Measurements from ENCODE around the gene TBX4. TPM values are rescaled to one million over a fixed set of nuclear protein-coding genes. Genes with fewer than 3 reads are reported as not detected.

The TBX4 gene
- total RNA-seq, 1 experiment from 2014 or later, result not detected

DNA sequence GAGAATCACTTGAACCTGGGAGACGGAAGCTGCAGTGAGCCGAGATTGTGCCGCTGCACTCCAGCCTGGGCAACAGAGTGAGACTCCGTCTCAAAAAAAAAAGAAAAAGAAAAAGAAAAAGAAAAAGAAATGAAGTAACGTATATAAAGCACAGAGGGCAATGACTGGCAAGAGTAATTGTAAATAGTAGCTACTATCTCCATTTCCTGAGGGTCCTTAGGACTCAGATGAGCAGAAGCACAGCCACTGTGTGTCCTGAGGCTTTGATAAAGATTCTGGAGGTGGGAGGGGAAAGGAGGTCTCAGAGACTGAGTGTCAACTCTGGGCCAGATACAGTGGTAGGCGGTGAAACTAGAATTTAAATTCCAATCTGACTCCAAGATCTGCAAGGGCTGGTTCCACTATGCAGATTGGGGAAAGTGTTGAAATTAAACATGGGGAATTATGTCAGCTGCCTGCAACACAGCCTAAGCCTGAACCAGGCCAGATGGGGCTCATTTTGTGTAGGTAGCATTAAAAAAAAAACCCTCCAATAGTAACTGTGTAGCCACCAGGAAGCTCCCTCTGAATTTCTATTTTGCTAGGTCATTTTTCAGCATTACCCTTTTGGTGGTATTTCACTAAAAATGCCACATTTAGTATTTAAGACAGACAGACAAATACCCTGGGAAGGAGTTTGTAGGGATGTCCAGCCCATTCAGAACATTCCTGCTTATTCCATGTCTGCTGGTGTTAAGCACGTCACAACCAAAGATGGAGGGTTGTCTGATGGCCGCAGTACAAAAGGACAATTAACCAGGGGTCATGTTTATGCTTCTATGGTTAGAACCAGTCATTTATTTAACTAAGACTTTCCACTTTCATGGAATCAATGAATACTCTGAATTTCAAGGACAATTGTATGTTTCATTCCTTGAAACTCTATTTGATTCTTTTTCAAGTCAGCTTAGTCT is 46.1 kb downstream of the TBX4 start:
- TF ChIP-seq, protein P1, sequence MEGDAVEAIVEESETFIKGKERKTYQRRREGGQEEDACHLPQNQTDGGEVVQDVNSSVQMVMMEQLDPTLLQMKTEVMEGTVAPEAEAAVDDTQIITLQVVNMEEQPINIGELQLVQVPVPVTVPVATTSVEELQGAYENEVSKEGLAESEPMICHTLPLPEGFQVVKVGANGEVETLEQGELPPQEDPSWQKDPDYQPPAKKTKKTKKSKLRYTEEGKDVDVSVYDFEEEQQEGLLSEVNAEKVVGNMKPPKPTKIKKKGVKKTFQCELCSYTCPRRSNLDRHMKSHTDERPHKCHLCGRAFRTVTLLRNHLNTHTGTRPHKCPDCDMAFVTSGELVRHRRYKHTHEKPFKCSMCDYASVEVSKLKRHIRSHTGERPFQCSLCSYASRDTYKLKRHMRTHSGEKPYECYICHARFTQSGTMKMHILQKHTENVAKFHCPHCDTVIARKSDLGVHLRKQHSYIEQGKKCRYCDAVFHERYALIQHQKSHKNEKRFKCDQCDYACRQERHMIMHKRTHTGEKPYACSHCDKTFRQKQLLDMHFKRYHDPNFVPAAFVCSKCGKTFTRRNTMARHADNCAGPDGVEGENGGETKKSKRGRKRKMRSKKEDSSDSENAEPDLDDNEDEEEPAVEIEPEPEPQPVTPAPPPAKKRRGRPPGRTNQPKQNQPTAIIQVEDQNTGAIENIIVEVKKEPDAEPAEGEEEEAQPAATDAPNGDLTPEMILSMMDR (conservative IDR thresholded peaks at IDR 0.05), result no peak
- H3K9me3 Mint-ChIP-seq, result no peaks in the 10 kb centered on the region
- no CpG with 5 or more reads among the region's 8 CpGs for WGBS (ENCODE audit: extremely low coverage, insufficient read length, low lambda C conversion rate)
- Histone ChIP-seq H4K5ac (ENCODE audit: insufficient read length, low read depth, low read length) (no peak overlapping the region), H3K18ac (ENCODE audit: insufficient read length, low read depth, low read length) (no peak overlapping the region), H3K4me1 (ENCODE audit: insufficient read depth, low read length) (no peaks in the 10 kb centered on the region; the same call in 1 of the 2 replicates), H4K91ac (ENCODE audit: insufficient read length, low read depth, low read length) (no peak overlapping the region), H2BK15ac (ENCODE audit: low read depth, low read length) (no peak overlapping the region), H3K27me3 (ENCODE audit: insufficient read depth, low read length) (no peaks in the 10 kb centered on the region), H3K4ac (ENCODE audit: low read depth, low read length) (no peak overlapping the region), H3K79me1 (ENCODE audit: insufficient read depth, low read depth, low read length, poor library complexity, severe bottlenecking) (no peaks in the 10 kb centered on the region), H3K56ac (ENCODE audit: insufficient read length, low read depth, low read length) (no peak overlapping the region), H3T11ph (ENCODE audit: low read length) (no peak overlapping the region), H2BK20ac (ENCODE audit: low read depth, low read length, poor library complexity, severe bottlenecking) (no peak overlapping the region), H3K23ac (ENCODE audit: insufficient read length, low read depth, low read length) (no peak overlapping the region), H3K27ac (ENCODE audit: insufficient read length, low read depth, low read length) (no peak overlapping the region), H4K20me1 (ENCODE audit: control insufficient read depth, insufficient read depth, insufficient read length) (no peaks in the 10 kb centered on the region), H3K9ac (ENCODE audit: extremely low read depth, insufficient read length, low read length) (no peak overlapping the region), H2AFZ (ENCODE audit: low read length) (no peak overlapping the region), H3K9me3 (ENCODE audit: control insufficient read depth, low read depth, low read length) (no peaks in the 10 kb centered on the region), H2BK5ac (ENCODE audit: insufficient read length, low read length) (no peak overlapping the region), H3K79me2 (ENCODE audit: insufficient read depth, low read length) (no peaks in the 10 kb centered on the region), H3K4me2 (ENCODE audit: insufficient read depth, insufficient read length, low read length) (no peak overlapping the region), H3K14ac (ENCODE audit: insufficient read depth, low read length) (no peak overlapping the region), H2BK120ac (ENCODE audit: low read depth, low read length, poor library complexity, severe bottlenecking) (no peak overlapping the region), H4K8ac (replicated peaks; ENCODE audit: insufficient read length, low read depth, low read length) (no peak overlapping the region), H2AK5ac (ENCODE audit: insufficient read length, low read length) (no peak overlapping the region), H2BK12ac (ENCODE audit: insufficient read length, low read depth, low read length) (no peak overlapping the region), H3K23me2 (ENCODE audit: insufficient read length, low read depth, low read length, poor library complexity, severe bottlenecking) (no peaks in the 10 kb centered on the region)
- peaks cover 12 to 16% of the 10 kb centered on the region in 2 experiments for H3K4me1 Mint-ChIP-seq
- DNase-seq, result no peak
- no peak overlapping the region; a peak in 1 of 7 replicates for H3K27ac Mint-ChIP-seq
- H3K4me3 Mint-ChIP-seq, result no peak overlapping the region
- peaks cover 3% of the 10 kb centered on the region; the same call in 1 of the 2 replicates for H3K27me3 Mint-ChIP-seq (ENCODE audit: low read depth)
- no peaks in the 10 kb centered on the region for H3K36me3 Mint-ChIP-seq (ENCODE audit: insufficient read depth in 1 of 3, low read depth in 3 of 3)

Measured in H9 (cell line).